ENCODE data around the gene PKM. TPM values are rescaled to one million over a fixed set of nuclear protein-coding genes. Genes with fewer than 3 reads are reported as not detected.

Gene PKM
- total RNA-seq, 1 donor from 2014 or later, result 2,347 TPM

GRCh38 chr15:72230197-72231065 is 559 bp downstream of the PKM start:
- intact Hi-C loops (cut with micrococcal nuclease), result loop anchor here (1.0 kb wide), 1 partner anchor 244 kb away; the partner anchor contains the start of gene ARIH1

GRCh38 chr15:72229947-72230196 is 1.1 kb downstream of the PKM start:
- intact Hi-C loops (cut with micrococcal nuclease), result loop anchor here (1.0 to 10.0 kb wide), 6 partner anchors 31 to 915 kb away; partner anchors contain the start of genes ADPGK, ARIH1, HEXA and MYO9A
- Mint-ChIP-seq H3K4me1 (ENCODE audit: low read depth) (peaks cover 36% of the 10 kb centered on the region), H3K27me3 (ENCODE audit: low read depth) (no peaks in the 10 kb centered on the region), H3K9me3 (no peaks in the 10 kb centered on the region), H3K27ac (peak overlapping the region; percentile 98), H3K36me3 (ENCODE audit: low read depth) (peaks cover 50% of the 10 kb centered on the region), H3K4me3 (ENCODE audit: low read depth) (peak overlapping the region; percentile 99)
- DNase-seq (ENCODE audit: low spot score), result no peak

More at GRCh38 chr15:72230197-72231065, 559 bp downstream of the PKM start:
- Mint-ChIP-seq H3K27me3 (ENCODE audit: low read depth) (no peaks in the 10 kb centered on the region), H3K4me3 (ENCODE audit: low read depth) (peak overlapping the region; percentile 99), H3K4me1 (ENCODE audit: low read depth) (peaks cover 33% of the 10 kb centered on the region), H3K9me3 (no peaks in the 10 kb centered on the region), H3K36me3 (ENCODE audit: low read depth) (peaks cover 46% of the 10 kb centered on the region), H3K27ac (peak overlapping the region; percentile 100)
- peak; percentile 68 for DNase-seq (ENCODE audit: low spot score)

DNA sequence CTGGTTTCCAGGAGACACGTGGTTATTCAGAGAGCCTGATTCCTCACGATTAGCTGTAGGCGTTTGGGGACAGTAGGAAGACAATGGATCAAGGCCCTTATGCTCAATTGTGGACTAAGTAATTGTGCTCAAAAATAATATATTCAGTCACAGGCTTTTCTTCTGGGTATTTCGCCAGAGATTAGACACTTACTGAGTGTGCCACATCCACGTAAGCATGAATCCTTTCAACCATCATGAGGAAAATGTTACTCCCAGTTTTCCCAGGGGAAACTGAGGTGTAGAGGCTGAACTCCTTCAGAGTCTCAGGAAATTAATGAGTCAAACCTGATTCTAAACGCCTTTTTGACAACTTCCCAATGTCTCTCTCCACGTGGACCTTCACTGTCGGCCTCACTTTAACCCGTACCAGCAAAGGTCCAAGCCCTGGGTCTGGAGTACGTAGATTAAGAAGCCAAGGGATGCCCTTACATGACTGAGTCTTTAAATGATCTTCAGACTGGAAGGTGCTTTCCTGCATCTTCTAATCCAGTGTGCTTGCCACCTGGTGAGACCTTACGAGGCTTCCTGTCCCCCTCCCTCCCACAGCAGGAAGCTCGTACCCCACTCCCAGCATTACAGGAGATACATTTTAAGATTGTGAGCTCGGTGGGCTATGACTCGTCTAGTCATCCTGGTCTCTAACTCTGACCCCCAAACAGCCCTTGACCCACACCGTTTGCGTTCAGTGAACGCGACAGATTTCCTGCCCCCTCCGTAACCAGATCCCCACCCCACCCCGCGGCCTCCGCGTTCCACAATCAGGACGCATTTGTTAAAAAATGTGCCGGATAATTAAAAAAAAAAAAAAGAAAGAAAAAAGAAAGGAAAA is 1.7 kb downstream of the PKM start:
- peaks cover 36% of the 10 kb centered on the region for H3K4me1 Mint-ChIP-seq (ENCODE audit: low read depth)
- no peaks in the 10 kb centered on the region for H3K27me3 Mint-ChIP-seq (ENCODE audit: low read depth)
- no peaks in the 10 kb centered on the region for H3K9me3 Mint-ChIP-seq
- intact Hi-C loops (cut with micrococcal nuclease), result loop anchor here (2.0 to 10.0 kb wide), 5 partner anchors 31 to 915 kb away; partner anchors contain the start of genes ADPGK, HEXA, MYO9A and SENP8
- peaks cover 52% of the 10 kb centered on the region for H3K36me3 Mint-ChIP-seq (ENCODE audit: low read depth)
- DNase-seq (ENCODE audit: low spot score), result peak; percentile 34
- H3K27ac Mint-ChIP-seq, result peak overlapping the region; percentile 98
- H3K4me3 Mint-ChIP-seq (ENCODE audit: low read depth), result peak overlapping the region; percentile 99

GRCh38 chr15:72227720-72228119 is 3.3 kb downstream of the PKM start:
- Mint-ChIP-seq H3K36me3 (ENCODE audit: low read depth) (peaks cover 68% of the 10 kb centered on the region), H3K4me1 (ENCODE audit: low read depth) (peaks cover 44% of the 10 kb centered on the region), H3K27me3 (ENCODE audit: low read depth) (no peaks in the 10 kb centered on the region), H3K4me3 (ENCODE audit: low read depth) (peak overlapping the region; percentile 99), H3K27ac (peak overlapping the region; percentile 98), H3K9me3 (no peaks in the 10 kb centered on the region)
- intact Hi-C loops (cut with micrococcal nuclease), result loop anchor here (1.0 to 10.0 kb wide), 7 partner anchors 10 to 917 kb away; partner anchors contain the start of genes ADPGK, HEXA, MYO9A and PARP6
- no peak for DNase-seq (ENCODE audit: low spot score)

- peak; percentile 35 for DNase-seq (ENCODE audit: low spot score)
- intact Hi-C loops (cut with micrococcal nuclease), result loop anchor here (1.0 to 10.0 kb wide), 4 partner anchors 45 to 918 kb away; partner anchors contain the start of genes ADPGK, MYO9A, PARP6 and SENP8
- Mint-ChIP-seq H3K4me3 (ENCODE audit: low read depth) (peak overlapping the region; percentile 99), H3K27ac (peak overlapping the region; percentile 98), H3K9me3 (no peaks in the 10 kb centered on the region), H3K4me1 (ENCODE audit: low read depth) (peaks cover 44% of the 10 kb centered on the region), H3K27me3 (ENCODE audit: low read depth) (no peaks in the 10 kb centered on the region), H3K36me3 (ENCODE audit: low read depth) (peaks cover 73% of the 10 kb centered on the region)
These were observed 3.8 kb downstream of the PKM start for GRCh38 chr15:72227192-72227586.

DNA sequence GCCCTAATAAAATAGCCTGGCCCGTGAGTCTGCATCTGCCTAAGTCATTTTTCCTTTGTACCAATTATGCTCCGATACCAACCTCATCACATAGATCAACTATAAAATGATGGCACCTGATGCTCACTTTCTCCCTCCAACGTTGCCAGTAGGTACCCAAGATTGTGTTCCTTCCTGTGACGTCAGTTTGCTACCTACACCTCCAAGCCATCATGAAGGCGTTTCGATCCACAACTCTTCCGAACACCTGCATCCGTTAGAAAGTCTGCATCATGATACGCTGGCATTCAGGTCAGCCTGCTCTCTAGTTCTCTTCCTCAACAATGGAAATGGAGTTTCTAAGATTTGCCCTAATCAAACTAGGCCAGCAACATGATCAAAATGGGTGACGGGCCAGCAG is 7.7 kb downstream of the PKM start:
- Mint-ChIP-seq H3K36me3 (ENCODE audit: low read depth) (peaks cover 91% of the 10 kb centered on the region), H3K27me3 (ENCODE audit: low read depth) (no peaks in the 10 kb centered on the region), H3K4me1 (ENCODE audit: low read depth) (peaks cover 68% of the 10 kb centered on the region), H3K9me3 (no peaks in the 10 kb centered on the region), H3K4me3 (ENCODE audit: low read depth) (peak overlapping the region; percentile 17), H3K27ac (peak overlapping the region; percentile 48)
- no peak for DNase-seq (ENCODE audit: low spot score)
- intact Hi-C loops (cut with micrococcal nuclease), result loop anchor here (10.0 kb wide), 2 partner anchors 562 to 922 kb away; partner anchors contain the start of gene ADPGK

- no peaks in the 10 kb centered on the region for H3K27me3 Mint-ChIP-seq (ENCODE audit: low read depth)
- intact Hi-C loops (cut with micrococcal nuclease), result loop anchor here (10.0 kb wide), 2 partner anchors 562 to 922 kb away; partner anchors contain the start of gene ADPGK
- peaks cover 92% of the 10 kb centered on the region for H3K36me3 Mint-ChIP-seq (ENCODE audit: low read depth)
- H3K9me3 Mint-ChIP-seq, result no peaks in the 10 kb centered on the region
- no peak for DNase-seq (ENCODE audit: low spot score)
- peaks cover 68% of the 10 kb centered on the region for H3K4me1 Mint-ChIP-seq (ENCODE audit: low read depth)
- peak overlapping the region; percentile 11 for H3K4me3 Mint-ChIP-seq (ENCODE audit: low read depth)
- H3K27ac Mint-ChIP-seq, result peak overlapping the region; percentile 26
These were observed 8.6 kb downstream of the PKM start for GRCh38 chr15:72222393-72222792.

- Mint-ChIP-seq H3K4me3 (ENCODE audit: low read depth) (no peak overlapping the region), H3K27me3 (ENCODE audit: low read depth) (no peaks in the 10 kb centered on the region), H3K4me1 (ENCODE audit: low read depth) (peaks cover 59% of the 10 kb centered on the region), H3K27ac (no peak overlapping the region), H3K9me3 (no peaks in the 10 kb centered on the region), H3K36me3 (ENCODE audit: low read depth) (peaks cover 89% of the 10 kb centered on the region)
- intact Hi-C loops (cut with micrococcal nuclease), result loop anchor here (10.0 kb wide), 2 partner anchors 564 to 924 kb away; partner anchors contain the start of gene ADPGK
- DNase-seq (ENCODE audit: low spot score), result no peak
These were observed 10.3 kb downstream of the PKM start for GRCh38 chr15:72220687-72221086.

- H3K9me3 Mint-ChIP-seq, result no peaks in the 10 kb centered on the region
- H3K27ac Mint-ChIP-seq, result peak overlapping the region; percentile 42
- DNase-seq (ENCODE audit: low spot score), result no peak
- peaks cover 38% of the 10 kb centered on the region for H3K4me1 Mint-ChIP-seq (ENCODE audit: low read depth)
- intact Hi-C loops (cut with micrococcal nuclease), result no loop called here
- no peak overlapping the region for H3K4me3 Mint-ChIP-seq (ENCODE audit: low read depth)
- H3K36me3 Mint-ChIP-seq (ENCODE audit: low read depth), result peaks cover 92% of the 10 kb centered on the region
- H3K27me3 Mint-ChIP-seq (ENCODE audit: low read depth), result no peaks in the 10 kb centered on the region
These were observed 13.8 kb downstream of the PKM start for GRCh38 chr15:72217216-72217615.

GRCh38 chr15:72216079-72216478 is 14.9 kb downstream of the PKM start:
- Mint-ChIP-seq H3K9me3 (no peaks in the 10 kb centered on the region), H3K36me3 (ENCODE audit: low read depth) (peaks cover 92% of the 10 kb centered on the region), H3K27ac (no peak overlapping the region), H3K4me1 (ENCODE audit: low read depth) (peaks cover 30% of the 10 kb centered on the region), H3K4me3 (ENCODE audit: low read depth) (no peak overlapping the region), H3K27me3 (ENCODE audit: low read depth) (no peaks in the 10 kb centered on the region)
- intact Hi-C loops (cut with micrococcal nuclease), result no loop called here
- no peak for DNase-seq (ENCODE audit: low spot score)

DNA sequence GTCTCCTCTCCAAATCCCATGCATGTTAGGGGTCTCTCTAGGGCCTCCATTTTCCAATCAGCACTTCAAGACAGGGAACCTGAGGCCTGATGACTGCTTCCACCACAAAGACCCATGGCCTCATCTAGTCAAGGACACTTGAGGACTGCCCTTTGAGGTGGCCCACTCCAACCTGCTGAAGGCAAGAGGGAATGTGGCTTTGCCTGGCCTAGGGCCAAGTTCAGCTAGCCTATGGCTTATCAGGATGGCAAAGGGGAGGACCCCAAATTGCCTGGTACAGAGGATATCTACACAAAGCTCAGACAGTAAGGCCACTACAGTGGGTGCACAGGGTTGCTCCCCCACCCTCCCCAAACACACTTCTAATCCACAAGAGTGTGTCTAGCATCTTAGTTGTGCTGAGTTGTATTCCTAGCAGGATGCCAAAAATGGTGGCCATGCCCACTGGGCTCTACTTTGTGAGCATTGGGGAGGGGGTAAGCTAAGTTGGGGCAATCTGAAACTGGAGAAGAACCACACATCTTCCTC is 23.4 kb downstream of the PKM start:
- Mint-ChIP-seq H3K27ac (no peak overlapping the region), H3K9me3 (no peaks in the 10 kb centered on the region), H3K4me1 (ENCODE audit: low read depth) (peaks cover 11% of the 10 kb centered on the region), H3K27me3 (ENCODE audit: low read depth) (no peaks in the 10 kb centered on the region), H3K4me3 (ENCODE audit: low read depth) (no peak overlapping the region), H3K36me3 (ENCODE audit: low read depth) (peaks cover 98% of the 10 kb centered on the region)
- no peak for DNase-seq (ENCODE audit: low spot score)
- intact Hi-C loops (cut with micrococcal nuclease), result no loop called here

DNA sequence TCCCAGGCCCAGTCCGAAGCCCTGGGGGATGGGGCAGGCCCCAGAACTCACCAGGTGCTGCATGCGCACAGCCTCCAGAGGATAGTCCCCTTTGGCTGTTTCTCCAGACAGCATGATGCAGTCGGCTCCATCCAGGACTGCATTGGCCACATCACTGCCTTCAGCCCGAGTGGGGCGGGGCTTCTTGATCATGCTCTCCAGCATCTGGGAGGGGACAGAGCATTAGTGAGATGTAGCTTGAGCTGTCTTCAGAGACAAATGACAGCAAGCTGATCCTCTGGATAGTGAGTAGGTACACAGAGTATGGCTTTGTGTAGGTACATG is 24.4 kb downstream of the PKM start:
- Mint-ChIP-seq H3K9me3 (no peaks in the 10 kb centered on the region), H3K27me3 (ENCODE audit: low read depth) (no peaks in the 10 kb centered on the region), H3K27ac (no peak overlapping the region), H3K4me1 (ENCODE audit: low read depth) (peaks cover 11% of the 10 kb centered on the region), H3K36me3 (ENCODE audit: low read depth) (peaks cover 98% of the 10 kb centered on the region), H3K4me3 (ENCODE audit: low read depth) (no peak overlapping the region)
- DNase-seq (ENCODE audit: low spot score), result no peak
- intact Hi-C loops (cut with micrococcal nuclease), result no loop called here

Measured in activated T-helper 2 cell treated with anti-CD3 and anti-CD28 coated beads, Interferon-gamma antibody, Interleukin-2, Interleukin-4, amounts not matched to agents 10 μg/mL and 5 μg/mL and 100 μg/mL, durations not matched to agents 14 hours and 24 hours and 36 hours (primary cell).